ENCODE data around the gene EPG5.

EPG5 gene

GRCh38 chr18:45836242-45837205 is 130.6 kb downstream of the EPG5 start:
- no peak for DNase-seq (ENCODE audit: low read depth)
- no peak overlapping the region for H3K4me3 ChIP-seq (ENCODE audit: low read length)
- TF ChIP-seq, protein P1, sequence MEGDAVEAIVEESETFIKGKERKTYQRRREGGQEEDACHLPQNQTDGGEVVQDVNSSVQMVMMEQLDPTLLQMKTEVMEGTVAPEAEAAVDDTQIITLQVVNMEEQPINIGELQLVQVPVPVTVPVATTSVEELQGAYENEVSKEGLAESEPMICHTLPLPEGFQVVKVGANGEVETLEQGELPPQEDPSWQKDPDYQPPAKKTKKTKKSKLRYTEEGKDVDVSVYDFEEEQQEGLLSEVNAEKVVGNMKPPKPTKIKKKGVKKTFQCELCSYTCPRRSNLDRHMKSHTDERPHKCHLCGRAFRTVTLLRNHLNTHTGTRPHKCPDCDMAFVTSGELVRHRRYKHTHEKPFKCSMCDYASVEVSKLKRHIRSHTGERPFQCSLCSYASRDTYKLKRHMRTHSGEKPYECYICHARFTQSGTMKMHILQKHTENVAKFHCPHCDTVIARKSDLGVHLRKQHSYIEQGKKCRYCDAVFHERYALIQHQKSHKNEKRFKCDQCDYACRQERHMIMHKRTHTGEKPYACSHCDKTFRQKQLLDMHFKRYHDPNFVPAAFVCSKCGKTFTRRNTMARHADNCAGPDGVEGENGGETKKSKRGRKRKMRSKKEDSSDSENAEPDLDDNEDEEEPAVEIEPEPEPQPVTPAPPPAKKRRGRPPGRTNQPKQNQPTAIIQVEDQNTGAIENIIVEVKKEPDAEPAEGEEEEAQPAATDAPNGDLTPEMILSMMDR (conservative IDR thresholded peaks at IDR 0.05; ENCODE audit: low read depth, low read length): no peak

DNA sequence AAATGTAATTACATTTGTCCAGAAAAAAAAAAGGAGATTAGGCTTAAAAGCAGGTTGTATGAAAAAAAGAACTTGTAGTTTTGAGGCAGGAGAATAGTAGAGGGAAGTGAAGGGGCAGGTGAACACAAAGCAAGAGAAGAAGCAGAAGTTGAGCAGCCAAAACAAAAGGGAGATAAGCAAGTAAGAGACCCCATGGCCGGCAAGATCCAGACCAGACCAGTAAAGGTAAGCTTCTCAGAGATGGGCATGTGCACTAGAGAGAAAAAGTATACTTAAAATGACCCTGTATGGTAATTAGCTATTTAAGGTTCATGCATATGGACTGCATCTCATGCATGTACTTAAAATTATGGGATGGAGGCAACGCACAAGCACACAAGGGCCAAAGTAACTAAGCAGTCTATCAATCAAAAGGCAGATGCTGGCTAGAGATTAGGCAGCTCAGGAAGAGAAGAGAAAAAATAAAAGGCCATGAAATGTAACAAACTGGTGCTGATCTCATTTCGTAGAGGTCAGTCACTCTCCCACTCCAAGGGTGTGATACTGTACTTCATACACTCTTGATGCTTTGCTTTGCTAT is 132.0 kb downstream of the EPG5 start:
- TF ChIP-seq, protein P1 (conservative IDR thresholded peaks at IDR 0.05; ENCODE audit: low read depth, low read length): no peak
- H3K4me3 ChIP-seq (ENCODE audit: low read length): no peak overlapping the region
- no peak for DNase-seq (ENCODE audit: low read depth)

DNA sequence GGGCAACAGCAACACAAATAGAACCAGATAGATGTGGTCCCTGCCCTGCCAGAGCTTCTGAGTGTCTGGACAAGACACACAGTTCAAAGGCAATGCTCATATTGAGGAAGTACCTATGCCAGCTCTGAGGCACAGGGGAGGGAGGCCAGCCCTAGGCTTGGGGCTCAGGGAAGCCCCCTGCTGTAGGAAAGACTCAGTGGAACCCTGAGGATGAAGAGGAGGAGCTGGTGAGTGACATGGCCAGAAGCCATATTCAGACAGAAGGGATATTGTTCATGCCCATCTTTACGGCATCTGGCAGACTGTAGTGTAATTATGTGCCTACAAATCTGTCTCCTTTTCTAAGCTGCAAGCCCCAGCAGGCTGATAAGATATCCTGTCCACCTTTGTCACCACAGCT is 132.8 kb downstream of the EPG5 start:
- TF ChIP-seq, protein P1 (conservative IDR thresholded peaks at IDR 0.05; ENCODE audit: low read depth, low read length): no peak
- H3K4me3 ChIP-seq (ENCODE audit: low read length): no peak overlapping the region
- no peak for DNase-seq (ENCODE audit: low read depth)

- no peak overlapping the region for H3K4me3 ChIP-seq (ENCODE audit: low read length)
- TF ChIP-seq, protein P1 (conservative IDR thresholded peaks at IDR 0.05; ENCODE audit: low read depth, low read length): no peak
- DNase-seq (ENCODE audit: low read depth): no peak
Observed at GRCh38 chr18:45833846-45834245, 133.3 kb downstream of the EPG5 start.

GRCh38 chr18:45830917-45831316 is 136.2 kb downstream of the EPG5 start:
- TF ChIP-seq, protein P1 (conservative IDR thresholded peaks at IDR 0.05; ENCODE audit: low read depth, low read length): no peak
- no peak overlapping the region for H3K4me3 ChIP-seq (ENCODE audit: low read length)
- DNase-seq (ENCODE audit: low read depth): no peak

DNA sequence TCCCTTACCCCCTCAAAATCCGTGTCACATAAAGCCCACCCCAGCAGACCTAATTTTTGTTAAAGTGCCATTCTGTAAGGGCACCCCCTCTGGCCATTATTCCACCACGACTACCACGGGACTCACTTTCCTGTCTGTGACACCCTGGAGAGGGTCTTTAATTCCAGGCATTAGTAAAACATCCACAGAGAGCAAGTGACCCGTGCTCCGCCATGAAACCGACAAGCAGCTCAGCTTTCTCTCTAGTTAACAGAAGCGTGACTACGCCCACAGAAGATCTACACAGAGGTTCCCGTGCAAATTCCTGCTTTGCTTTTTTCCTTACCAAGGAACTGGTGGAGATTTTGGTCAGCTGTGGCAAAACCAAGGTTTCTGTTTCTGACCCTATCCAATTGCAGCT is 137.3 kb downstream of the EPG5 start:
- TF ChIP-seq, protein P1 (conservative IDR thresholded peaks at IDR 0.05; ENCODE audit: low read depth, low read length): no peak
- H3K4me3 ChIP-seq (ENCODE audit: low read length): no peak overlapping the region
- DNase-seq (ENCODE audit: low read depth): no peak
